ENCODE measurements around the gene HSPG2.

DNA sequence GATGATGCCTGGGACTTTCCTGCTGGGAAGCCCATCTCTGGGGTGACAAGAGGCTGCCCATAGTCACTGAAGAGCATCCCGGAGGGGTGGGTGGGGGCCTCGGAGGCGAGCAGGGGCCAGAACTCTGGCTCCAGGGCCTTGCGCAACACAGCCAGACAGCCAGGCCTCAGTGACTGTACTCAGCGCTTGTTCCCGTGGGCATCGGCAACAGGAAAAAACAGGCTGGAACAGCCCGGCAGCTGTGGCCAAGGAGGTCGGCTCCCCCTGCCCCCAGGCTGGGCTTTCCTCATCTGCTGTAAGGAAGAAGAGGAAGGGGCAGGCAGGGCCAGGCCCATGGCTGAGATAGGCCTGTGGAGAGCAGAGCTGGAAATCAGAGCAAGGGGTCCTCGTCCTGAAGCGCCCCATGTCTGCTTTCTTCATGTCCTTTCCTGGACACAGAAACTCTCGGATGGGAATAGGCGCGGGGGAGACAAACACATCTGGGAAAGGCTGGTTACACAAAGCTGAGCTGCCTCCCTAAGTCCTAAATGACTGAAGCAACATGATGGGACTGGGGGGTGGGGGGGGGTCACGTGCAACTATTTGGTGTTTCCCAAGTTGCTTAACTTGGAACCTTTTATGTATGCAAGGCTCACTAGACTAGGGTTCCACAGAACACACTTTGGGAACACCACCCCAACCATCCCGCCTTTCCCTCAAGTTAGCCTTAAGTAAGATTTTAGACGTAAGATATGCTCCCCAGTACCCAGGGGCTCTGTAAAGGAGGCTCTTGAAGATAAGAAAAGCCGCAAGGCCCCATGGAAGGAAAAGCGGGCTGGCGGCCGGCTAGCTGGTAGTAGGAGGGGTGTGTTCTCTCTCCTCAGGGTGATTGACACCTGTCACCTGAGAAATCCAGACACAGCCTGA lies 30.7 kb downstream of the HSPG2 start:
- TF ChIP-seq, protein P1, sequence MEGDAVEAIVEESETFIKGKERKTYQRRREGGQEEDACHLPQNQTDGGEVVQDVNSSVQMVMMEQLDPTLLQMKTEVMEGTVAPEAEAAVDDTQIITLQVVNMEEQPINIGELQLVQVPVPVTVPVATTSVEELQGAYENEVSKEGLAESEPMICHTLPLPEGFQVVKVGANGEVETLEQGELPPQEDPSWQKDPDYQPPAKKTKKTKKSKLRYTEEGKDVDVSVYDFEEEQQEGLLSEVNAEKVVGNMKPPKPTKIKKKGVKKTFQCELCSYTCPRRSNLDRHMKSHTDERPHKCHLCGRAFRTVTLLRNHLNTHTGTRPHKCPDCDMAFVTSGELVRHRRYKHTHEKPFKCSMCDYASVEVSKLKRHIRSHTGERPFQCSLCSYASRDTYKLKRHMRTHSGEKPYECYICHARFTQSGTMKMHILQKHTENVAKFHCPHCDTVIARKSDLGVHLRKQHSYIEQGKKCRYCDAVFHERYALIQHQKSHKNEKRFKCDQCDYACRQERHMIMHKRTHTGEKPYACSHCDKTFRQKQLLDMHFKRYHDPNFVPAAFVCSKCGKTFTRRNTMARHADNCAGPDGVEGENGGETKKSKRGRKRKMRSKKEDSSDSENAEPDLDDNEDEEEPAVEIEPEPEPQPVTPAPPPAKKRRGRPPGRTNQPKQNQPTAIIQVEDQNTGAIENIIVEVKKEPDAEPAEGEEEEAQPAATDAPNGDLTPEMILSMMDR (IDR thresholded peaks at IDR 0.05; ENCODE audit: insufficient read depth, low read length): no peak
- TF ChIP-seq POLR2AphosphoS5 (IDR thresholded peaks at IDR 0.05; ENCODE audit: low read depth) (no peak), GABPA (IDR thresholded peaks at IDR 0.05; ENCODE audit: low read depth) (no peak)
